ENCODE results near the gene MIP.
"Not testable (repeated sequence)": the region's sequence is repeated elsewhere in the genome, so short reads cannot be mapped to it uniquely, and the experiment has no call there.

DNA sequence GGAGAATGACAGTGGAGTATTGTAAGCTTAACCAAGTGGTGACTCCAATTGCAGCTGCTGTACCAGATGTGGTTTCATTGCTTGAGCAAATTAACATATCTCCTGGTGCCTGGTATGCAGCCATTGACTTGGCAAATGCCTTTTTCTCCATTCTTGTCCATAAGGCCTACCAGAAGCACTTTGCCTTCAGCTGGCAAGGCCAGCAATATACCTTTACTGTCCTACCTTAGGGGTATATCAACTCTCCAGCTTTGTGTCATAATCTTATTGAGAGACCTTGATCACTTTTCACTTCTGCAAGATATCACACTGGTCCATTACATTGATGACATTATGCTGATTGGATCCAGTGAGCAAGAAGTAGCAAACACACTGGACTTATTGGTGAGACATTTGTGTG, 52.8 kb downstream of the MIP start:
- not testable (repeated sequence) for TF ChIP-seq ZNF629 (tag by site-specific recombination; IDR thresholded peaks at IDR 0.05)
- TF ChIP-seq, protein P1, sequence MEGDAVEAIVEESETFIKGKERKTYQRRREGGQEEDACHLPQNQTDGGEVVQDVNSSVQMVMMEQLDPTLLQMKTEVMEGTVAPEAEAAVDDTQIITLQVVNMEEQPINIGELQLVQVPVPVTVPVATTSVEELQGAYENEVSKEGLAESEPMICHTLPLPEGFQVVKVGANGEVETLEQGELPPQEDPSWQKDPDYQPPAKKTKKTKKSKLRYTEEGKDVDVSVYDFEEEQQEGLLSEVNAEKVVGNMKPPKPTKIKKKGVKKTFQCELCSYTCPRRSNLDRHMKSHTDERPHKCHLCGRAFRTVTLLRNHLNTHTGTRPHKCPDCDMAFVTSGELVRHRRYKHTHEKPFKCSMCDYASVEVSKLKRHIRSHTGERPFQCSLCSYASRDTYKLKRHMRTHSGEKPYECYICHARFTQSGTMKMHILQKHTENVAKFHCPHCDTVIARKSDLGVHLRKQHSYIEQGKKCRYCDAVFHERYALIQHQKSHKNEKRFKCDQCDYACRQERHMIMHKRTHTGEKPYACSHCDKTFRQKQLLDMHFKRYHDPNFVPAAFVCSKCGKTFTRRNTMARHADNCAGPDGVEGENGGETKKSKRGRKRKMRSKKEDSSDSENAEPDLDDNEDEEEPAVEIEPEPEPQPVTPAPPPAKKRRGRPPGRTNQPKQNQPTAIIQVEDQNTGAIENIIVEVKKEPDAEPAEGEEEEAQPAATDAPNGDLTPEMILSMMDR (tag by site-specific recombination; IDR thresholded peaks at IDR 0.05), result not testable (repeated sequence)
